Effector CD4-positive, alpha-beta T cell (primary cell): ENCODE results near the gene SNRPB.

ENCODE experiments used
- DNase-seq: peaks from one replicate; pipeline ENCODE4 v3.0.0-alpha.2; 2020

Gene SNRPB

GRCh38 chr20:2473516-2473915, 2.9 kb upstream of the SNRPB start:
- DNase-seq: no peak

DNA sequence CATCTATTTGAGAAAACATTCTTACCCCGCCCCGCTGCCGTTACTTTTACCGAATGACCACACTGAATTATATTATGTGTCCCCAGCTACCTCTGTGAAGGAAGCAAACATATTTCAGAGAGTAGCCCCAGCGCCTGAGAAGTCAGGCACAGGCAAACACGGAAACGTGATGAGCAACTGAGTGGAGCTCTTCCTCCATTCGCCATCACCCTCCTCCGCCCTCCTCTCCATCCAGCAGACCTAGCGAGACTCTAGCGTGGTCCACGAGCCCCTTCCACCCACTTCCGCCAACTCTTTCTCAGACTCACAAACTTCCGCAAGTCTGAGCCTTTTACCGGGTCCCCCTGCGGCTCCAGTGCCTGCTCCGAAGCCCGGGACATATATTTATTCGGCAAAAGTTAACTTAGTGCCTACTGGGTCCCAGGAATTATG, 582 bp downstream of the SNRPB start:
- DNase-seq: peak; percentile 48

DNA sequence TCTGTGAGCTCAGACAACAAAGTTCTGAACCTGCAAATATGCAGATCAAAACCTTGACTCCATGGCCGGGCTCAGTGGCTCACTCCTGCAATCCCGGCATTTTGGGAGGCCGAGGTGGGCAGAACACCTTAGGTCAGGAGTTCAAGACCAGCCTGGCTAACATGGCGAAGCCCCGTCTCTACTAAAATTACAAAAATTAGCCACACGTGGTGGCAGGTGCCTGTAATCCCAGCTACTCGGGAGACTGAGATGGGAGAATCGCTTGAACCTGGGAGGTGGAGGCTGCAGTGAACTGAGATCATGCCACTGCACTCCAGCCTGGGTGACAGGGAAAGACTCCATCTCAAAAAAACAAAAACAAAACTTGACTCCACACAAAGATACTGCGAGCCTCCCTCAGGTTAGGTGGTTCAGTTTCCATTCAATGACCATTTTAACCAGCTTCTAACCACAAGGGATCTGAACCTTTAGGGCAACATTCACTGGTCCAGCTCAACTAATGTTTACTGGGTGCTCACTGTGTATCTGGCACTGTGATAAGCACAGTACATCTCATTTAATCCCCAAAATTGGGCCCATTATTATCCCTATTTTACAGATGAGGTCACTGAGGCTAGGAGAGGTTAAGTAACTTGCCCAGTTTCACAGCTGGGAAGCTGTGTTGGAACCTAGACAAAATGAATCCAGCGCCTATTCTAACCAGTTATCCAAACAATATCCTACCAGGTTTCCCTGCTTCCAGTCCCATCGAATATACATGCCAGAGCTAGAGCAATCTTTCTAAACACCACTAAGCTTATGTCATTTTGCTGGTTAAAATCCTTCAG, 1.8 kb downstream of the SNRPB start:
- no peak for DNase-seq

- no peak for DNase-seq
Observed at GRCh38 chr20:2467412-2467811, 3.2 kb downstream of the SNRPB start.

GRCh38 chr20:2465100-2465499, 5.5 kb downstream of the SNRPB start:
- DNase-seq: no peak

GRCh38 chr20:2463616-2464365, 6.8 kb downstream of the SNRPB start:
- DNase-seq: no peak

GRCh38 chr20:2462484-2462883, 8.1 kb downstream of the SNRPB start:
- DNase-seq: no peak

DNA sequence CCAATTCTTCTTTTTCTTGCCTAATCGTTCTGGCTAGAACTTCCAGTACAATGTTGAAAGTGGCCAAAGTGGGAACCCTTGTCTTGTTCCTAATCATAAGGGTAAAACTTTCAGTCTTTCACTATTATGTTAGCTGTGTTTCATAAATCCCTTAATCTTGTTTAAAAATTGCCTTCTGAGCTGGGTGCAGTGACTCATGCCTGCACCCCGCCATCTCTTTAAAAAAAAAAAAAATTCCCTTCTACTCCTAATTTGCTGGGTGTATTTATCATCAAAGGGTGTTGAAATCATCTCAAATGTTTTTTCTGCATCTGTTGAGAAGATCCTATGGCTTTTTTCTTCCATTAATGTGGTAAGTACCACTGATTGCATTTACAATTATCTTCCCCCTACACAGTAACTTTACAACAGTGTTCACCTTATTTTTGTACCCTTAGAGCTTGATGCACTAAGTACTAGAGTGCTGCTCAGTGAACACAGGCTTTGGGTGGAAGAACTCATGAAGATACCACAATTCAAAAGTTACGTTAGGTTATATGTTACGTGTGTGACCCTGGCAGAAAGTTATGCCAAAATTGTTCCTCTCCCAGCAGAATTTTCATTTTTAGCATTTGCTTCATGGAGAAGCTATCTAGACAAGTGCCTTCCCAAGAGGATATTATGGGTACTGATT, 9.7 kb downstream of the SNRPB start:
- no peak for DNase-seq

DNA sequence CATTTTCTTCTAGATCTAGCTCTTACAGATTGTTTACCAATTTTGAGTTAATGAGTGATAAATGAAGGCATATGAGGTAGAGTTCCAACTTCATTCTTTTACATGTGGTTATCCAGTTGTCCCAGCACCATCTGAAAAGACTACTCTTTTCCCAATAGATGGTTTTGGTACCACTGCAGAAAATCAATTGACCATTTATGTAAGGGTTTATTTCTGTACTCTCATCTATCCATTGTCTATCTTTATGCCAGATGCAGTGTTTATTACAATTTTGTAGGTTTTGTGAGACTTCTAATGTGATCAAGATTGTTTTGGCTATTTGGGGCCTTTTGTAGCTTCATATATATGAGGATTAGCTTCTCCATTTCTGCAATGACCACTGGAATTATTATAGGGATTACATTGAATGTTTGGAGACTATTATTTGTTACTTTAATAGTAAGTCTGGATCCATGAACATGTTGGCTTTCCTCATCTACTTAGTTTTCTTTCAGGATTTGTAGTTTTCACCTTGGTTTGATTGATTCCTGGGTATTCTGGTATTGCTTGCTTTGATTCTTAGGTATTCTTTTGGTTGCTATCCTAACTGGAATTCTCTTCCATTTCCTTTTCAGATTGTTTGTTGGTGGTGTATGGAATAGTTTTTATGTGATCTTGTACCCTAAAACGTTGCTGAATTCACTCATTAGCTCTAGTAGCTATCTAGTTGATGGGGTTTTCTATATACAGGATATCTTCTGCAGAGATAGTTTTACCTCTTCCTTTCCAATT, 10.4 kb downstream of the SNRPB start:
- no peak for DNase-seq

DNA sequence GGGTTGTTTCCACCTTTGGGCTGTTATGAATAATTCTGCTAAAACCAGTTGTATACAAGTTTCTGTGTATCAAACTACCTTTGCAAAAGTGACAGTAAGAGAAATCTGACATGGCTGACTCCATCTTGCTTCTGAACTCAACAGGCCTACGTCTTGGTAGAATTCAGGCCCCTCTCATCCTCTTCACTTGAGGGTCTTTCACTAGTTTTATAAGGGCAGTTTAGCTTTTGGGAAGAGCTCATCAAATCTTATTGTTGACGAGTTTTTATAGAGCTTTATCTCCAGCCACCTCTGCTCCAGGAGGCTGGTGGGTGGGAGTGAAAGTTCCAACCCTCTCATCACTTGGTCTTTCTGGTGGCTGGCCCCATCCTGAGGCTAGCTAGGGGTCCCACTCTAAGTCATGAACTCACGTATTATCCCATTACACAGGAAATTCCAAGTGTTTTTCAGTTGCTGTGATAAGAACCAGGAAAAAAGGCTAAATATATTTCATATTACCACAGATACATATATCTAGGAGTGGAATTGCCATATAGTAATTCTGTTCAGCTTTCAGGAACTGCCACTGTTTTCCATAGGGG, 11.6 kb downstream of the SNRPB start:
- no peak for DNase-seq

GRCh38 chr20:2455771-2456497, 14.7 kb downstream of the SNRPB start:
- no peak for DNase-seq

GRCh38 chr20:2453792-2454191, 16.8 kb downstream of the SNRPB start:
- DNase-seq: no peak

DNA sequence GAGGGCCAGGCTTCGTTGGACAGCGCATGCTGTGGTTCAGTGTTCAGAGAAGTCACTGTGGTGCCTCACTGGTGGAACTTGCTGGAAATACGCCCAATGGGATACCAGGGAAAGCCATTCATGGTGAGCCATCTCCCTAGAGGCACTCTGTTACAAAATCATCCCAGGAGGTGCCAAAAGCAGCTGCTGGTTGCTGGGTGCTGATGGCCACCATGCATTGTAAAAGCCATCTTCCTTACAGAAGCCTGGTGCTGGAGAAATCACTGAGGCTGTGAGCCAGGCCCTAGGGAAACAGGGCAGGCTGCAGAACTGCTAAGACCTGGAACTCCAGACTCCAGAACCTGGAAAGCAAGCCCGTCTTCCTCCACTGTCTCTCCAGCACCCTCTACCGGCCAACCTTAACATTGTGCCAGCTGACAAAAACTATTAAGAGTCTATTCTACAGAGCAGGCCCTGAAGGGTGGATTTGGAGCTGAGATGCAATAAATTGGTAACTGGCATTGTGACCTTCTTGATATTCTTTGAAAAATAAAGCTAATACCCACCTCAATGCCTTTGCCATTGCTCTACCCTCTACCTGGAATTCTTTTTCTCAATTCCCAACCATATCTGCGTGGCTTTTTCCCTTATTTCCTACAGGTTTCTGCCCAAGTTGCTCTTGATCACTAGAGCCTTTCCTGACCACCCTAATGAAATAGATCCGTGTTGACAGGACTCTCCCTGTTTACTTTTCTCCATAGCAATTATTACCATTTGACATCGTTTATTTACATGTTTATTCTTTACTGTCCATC, 18.5 kb downstream of the SNRPB start:
- DNase-seq: peak; percentile 42

- DNase-seq: no peak
Observed at GRCh38 chr20:2451422-2451821, 19.2 kb downstream of the SNRPB start.

GRCh38 chr20:2449386-2449785, 21.2 kb downstream of the SNRPB start:
- no peak for DNase-seq

DNA sequence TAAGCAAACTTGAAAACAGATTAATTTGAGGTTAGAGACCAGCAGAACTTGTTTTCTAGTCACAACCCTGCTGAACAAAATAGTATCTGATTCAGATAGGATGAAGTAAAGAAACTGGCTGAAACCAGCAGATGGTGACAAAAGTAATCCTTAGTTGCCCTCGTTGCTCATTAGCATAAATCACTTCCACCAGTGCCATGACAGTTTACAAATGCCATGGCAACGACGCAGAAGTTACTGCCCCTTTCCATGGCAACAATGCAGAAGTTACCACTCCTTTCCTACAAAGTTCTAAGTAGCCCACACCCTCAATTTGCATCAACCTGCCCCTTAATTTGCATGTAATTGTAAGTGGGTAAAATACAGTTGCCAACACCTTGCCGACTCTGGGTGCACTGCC, 23.7 kb downstream of the SNRPB start:
- no peak for DNase-seq

- DNase-seq: no peak
Observed at GRCh38 chr20:2431185-2431584, 39.4 kb downstream of the SNRPB start.

DNA sequence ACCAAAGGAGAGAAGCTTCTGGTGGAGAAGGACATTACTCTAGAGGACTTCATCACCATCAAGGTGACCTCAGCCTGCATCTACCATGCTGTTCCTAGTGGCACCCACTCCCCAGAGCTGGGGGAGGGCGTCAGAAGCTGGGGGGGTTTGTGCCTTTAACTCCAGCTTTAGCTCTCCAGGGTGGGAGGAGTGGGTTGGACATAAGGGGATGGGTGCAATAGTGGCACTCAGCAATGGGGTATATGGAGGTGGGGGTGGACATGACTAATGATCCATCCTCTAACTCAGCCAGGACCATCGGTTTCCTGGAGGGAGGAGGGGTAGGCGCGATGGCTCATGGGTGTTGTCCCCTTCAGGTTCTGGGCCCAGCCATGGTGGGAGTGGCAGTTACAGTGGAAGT, 40.1 kb downstream of the SNRPB start:
- no peak for DNase-seq

GRCh38 chr20:2429051-2429450, 41.5 kb downstream of the SNRPB start:
- no peak for DNase-seq

DNA sequence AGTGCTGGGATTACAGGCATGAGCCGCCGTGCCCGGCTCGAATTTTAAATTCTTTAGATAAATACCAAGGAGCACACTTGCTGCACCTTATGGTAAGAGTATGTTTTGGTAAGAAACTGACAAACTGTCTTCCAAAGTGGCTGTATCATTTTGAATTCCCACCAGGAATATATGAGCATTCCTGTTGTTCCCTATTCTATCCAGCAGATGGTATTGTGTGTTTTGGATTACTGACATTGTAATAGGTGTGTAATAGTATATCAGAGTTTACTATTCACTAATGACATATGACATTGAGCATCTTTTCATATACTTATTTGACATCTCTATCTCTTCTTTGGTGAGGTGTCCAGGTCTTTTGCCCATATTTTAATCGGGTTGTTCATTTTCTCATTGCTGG, 49.3 kb downstream of the SNRPB start:
- no peak for DNase-seq

DNA sequence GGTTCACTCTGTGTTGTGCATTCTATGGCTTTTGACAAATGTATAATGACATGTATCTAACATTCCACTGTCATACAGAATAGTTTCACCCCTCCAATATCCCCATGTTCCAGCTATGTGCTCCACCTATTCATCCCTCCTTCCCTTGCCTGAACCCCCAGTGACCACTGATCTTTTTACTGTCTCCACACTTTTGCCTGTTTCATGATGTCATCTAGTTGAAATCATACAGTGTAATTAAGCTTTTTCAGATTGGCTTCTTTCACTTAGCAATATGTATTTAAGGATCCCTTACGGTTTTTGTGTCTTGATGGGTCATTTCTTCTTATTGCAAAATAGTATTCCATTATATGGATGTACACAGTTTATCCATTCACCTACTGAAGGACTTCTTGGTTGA, 50.1 kb downstream of the SNRPB start:
- no peak for DNase-seq
